ENCODE data around the gene P4HA1.

The P4HA1 gene

GRCh38 chr10:73096449-73097304 lies at the start of gene P4HA1:
Gene P4HA1 (minus strand): TSS chr10:73096866. CDS start chr10:73074883, 21,983 bp downstream.
- peak; percentile 72 for TF ChIP-seq CTCF (IDR thresholded peaks at IDR 0.05; ENCODE audit: low read depth, low read length)
- DNase-seq (ENCODE audit: extremely low read depth, low read depth), result peak; percentile 97

GRCh38 chr10:73141603-73142002 lies 44.9 kb upstream of the P4HA1 start:
- no peak for DNase-seq (ENCODE audit: extremely low read depth, low read depth)
- no peak for TF ChIP-seq CTCF (IDR thresholded peaks at IDR 0.05; ENCODE audit: low read depth, low read length)

- DNase-seq (ENCODE audit: extremely low read depth, low read depth), result no peak
- no peak for TF ChIP-seq CTCF (IDR thresholded peaks at IDR 0.05; ENCODE audit: low read depth, low read length)
Observed at GRCh38 chr10:73139251-73139650, 42.6 kb upstream of the P4HA1 start.

GRCh38 chr10:73136627-73137026 lies 40.0 kb upstream of the P4HA1 start:
- no peak for DNase-seq (ENCODE audit: extremely low read depth, low read depth)
- TF ChIP-seq CTCF (IDR thresholded peaks at IDR 0.05; ENCODE audit: low read depth, low read length), result no peak

GRCh38 chr10:73134727-73135126 lies 38.1 kb upstream of the P4HA1 start:
- no peak for TF ChIP-seq CTCF (IDR thresholded peaks at IDR 0.05; ENCODE audit: low read depth, low read length)
- no peak for DNase-seq (ENCODE audit: extremely low read depth, low read depth)

- DNase-seq (ENCODE audit: extremely low read depth, low read depth), result no peak
- no peak for TF ChIP-seq CTCF (IDR thresholded peaks at IDR 0.05; ENCODE audit: low read depth, low read length)
Observed at GRCh38 chr10:73131913-73132686, 35.4 kb upstream of the P4HA1 start.

GRCh38 chr10:73131301-73131700 lies 34.6 kb upstream of the P4HA1 start:
- no peak for DNase-seq (ENCODE audit: extremely low read depth, low read depth)
- no peak for TF ChIP-seq CTCF (IDR thresholded peaks at IDR 0.05; ENCODE audit: low read depth, low read length)
